A673 (cell line): ENCODE data around the gene HERC4.

Experiments used
- CTCF ChIP-seq: fragments of 300-800, 200-600 bp; sonication (generic); conservative IDR thresholded peaks from 2 replicates; pipeline ENCODE4 v1.5.1; 2017; ENCODE audit warnings: low read depth, mild to moderate bottlenecking, antibody characterized with exemption, low read length, moderate library complexity, mixed read lengths
- EZH2 ChIP-seq: fragments of 200-600 bp; sonication (generic); IDR thresholded peaks from 2 replicates; pipeline ENCODE4 v1.6.1; 2017; ENCODE audit warnings: borderline replicate concordance, low read depth, mild to moderate bottlenecking, mixed read lengths, antibody characterized with exemption, low read length; ENCODE audit not compliant: poor library complexity, severe bottlenecking

GRCh38 chr10:68081916-68082315 is 6.8 kb upstream of the HERC4 start:
- TF ChIP-seq CTCF, result no peak
- TF ChIP-seq EZH2, result no peak
